Activated naive CD4-positive, alpha-beta T cell (primary cell): ENCODE data around the gene GINS3.

Experiments used
- DNase-seq, 4 experiments: peaks; one replicate each; lab custom pipeline; 2025; lab: John Stamatoyannopoulos, UW

The GINS3 gene

GRCh38 chr16:58392215-58393137, at the start of gene GINS3:
GINS3 (plus strand) TSS chr16:58392471; CDS start chr16:58392602, 131 bp downstream.
- DNase-seq: peak; percentile 56 to 79 (median 64)

- no peak for DNase-seq
Observed at GRCh38 chr16:58343562-58343961, 48.7 kb upstream of the GINS3 start.

DNA sequence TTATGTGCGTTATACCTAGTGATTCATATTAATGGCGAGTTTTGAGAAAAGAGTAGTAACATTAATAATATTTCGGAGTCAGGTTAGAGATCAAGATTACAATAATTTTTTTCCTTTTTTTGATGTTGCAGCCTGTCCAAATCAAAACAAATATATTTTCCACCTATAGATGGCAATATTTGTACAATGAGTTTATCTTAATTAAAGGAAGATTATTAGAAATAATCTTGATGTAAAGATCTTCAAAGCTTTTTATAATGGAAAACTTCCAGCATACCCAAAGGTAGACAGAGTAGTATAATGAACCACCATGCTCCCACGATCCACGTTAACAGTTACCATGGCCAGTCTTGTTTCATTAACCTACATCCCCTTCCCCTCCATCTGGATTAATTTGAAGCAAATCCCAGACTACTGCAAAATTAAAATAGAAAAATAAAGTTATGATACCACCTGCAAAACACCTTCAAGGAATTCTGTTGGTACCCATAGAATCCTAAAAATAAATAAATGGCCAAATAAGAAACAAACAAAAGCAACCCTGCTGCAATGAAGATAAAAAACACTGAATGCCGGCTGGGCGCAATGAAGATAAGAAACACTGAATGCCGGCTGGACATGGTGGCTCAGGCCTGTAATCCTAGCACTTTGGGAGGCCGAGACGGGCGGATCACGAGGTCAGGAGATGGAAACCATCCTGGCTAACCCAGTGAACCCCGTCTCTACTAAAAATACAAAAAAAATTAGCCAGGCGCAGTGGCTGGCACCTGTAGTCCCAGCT, 46.5 kb upstream of the GINS3 start:
- DNase-seq: no peak

DNA sequence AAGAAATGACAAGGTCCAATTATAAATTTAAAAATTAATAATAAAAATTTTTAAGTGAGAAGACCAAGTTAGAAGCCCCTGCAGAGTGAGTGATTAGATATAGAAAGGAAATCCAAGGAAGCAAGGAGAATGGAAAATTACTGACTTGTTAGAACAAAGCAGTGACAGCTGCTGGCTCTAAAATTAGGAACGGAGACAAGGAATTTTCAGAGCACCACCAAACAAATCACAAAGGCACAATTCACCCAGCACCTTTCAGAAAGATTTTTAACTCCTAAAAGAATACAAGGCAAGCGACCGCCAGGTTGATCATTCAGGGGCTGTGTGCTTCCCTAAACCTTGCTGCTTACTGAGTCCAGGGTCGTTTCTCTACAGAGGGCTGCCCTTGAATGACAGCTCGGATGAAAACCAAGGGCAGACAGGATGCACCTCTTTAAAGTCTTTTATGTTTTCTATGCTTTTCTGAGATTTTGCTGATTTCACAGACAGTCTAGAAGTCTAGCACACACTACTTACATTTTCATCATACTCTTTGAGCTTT, 45.4 kb upstream of the GINS3 start:
- no peak for DNase-seq

DNA sequence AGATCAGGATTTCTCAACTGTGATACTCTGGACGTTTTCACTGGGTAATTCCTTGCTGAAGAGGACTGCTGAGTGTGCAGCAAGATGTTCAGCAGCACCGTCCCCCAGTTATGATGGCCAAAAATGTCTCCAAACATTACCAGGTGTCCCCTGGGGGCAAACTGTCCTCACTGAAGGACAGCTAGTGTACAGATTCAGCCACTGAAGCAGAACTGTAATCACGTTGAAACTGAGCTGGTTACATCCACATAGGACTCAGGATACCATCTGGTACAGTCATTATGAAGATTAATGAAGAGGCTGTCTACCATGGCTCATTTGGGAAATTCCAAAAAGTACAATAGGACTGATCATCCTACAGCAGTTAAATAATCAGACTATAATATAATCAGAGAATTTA, 43.3 kb upstream of the GINS3 start:
- DNase-seq: no peak

DNA sequence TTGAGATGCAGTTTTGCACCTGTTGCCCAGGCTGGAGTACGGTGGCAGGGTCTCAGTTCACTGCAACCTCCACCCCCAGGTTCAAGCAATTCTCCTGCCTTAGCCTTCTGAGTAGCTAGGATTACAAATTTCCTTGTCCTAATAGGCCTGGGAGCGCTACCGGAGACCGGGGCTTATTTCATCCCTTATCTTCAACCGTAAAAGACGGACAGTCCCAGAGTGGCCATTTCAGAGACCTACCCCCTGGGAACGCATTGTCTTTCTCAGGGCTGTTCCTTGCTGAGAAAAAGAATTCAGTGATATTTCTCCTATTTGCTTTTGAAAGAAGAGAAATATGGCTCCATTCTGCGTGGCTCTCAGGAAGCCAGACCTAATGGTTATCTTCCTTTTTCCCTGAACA, 39.6 kb upstream of the GINS3 start:
- no peak for DNase-seq

DNA sequence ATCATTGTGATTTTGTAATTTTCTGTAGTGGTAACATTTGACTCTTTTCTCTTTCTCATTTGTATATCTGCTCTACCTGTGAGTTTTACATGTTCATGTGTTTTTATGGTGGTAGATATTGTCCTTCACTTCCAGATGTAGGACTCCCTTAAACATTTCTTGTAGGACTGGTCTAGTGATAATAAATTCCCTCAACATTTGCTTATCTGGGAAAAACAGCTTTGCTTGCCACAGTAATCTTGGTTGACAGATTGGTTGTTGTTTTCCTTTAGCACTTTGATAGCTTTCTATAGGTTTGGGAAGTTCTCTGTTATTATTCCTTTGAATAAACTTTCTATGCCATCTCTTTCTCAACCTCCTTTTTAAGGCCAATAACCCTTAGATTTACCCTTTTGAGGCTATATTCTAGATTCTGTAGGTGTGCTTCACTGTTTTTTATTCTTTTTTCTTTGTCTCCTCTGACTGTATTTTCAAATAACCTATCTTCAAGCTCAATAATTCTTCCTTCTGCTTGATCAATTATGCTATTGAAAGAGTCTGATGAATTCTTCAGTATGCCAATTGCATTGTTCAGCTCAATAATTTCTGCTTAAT, 32.1 kb upstream of the GINS3 start:
- DNase-seq: no peak

GRCh38 chr16:58361726-58362125, 30.5 kb upstream of the GINS3 start:
- no peak for DNase-seq

DNA sequence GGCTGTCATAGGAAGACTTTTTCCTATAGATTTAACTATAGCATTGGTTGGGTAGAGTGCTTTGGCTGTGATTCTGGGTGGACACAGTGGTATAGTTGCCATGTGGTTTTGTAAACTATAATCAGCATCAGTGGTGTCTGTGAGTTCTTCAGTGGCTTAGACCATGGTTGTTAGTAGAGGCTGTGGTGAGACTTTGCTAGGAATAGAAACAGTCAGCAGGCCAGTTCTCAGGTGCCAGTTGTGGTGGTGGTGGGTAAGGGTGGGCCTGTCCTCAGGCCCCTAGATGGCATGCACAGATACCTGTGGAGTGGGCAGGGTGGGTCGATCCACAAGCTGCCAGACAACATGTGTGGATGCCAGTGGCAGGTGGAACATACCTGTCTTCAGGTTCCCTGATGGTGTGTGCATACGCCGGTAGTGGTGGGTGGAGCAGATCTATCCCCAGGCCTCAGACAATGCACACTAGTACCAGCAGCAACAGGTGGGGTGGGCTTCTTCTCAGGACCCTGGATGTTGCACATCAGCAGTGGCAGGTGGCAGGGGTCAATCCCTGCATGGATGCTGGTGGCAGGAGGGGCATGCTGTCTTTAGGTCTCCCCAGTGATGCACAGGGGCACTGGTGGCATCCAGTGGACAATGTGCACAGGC, 28.4 kb upstream of the GINS3 start:
- DNase-seq: no peak

- DNase-seq: no peak
Observed at GRCh38 chr16:58365623-58366022, 26.6 kb upstream of the GINS3 start.

GRCh38 chr16:58366247-58367031, 25.8 kb upstream of the GINS3 start:
- no peak for DNase-seq

DNA sequence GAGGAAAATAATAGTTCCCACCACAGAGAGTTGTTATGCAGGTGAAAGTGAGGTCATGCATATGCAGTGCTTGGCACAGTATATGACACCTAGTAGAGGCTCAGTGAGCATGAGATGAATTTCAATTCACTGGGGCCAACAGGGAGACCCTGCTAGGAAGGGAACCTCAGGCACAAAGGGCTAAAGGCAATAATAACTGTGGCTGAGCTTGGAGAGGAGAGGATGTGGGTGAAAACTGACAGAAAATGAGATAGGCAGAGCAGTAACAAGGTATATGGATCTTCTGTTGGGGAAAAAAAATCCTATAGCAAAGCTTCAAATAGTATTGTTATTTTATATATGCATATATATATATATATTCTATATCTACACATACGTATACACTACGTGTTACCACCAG, 25.0 kb upstream of the GINS3 start:
- no peak for DNase-seq

GRCh38 chr16:58371841-58372240, 20.4 kb upstream of the GINS3 start:
- DNase-seq: no peak

DNA sequence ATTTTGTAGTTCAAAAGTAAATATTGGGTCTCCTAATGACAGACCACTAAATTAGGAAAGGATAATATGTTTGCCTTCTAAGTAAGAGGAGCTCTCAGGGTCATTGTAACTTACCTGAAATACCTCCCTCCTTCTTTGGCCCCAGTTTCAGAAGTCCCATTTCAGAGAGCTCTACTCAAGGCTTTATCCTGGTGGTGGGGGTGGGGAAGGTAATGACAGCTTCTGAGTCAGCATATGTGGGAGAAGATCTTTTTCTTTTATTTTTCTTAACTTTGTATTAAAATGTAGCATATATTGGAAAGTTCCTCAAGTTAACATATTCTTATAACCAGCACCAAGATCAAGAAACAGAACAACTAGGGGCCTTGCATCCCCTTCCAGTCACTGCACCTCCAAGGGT, 16.9 kb upstream of the GINS3 start:
- DNase-seq: no peak

- no peak for DNase-seq
Observed at GRCh38 chr16:58377932-58378331, 14.3 kb upstream of the GINS3 start.

GRCh38 chr16:58378401-58378800, 13.9 kb upstream of the GINS3 start:
- no peak for DNase-seq

DNA sequence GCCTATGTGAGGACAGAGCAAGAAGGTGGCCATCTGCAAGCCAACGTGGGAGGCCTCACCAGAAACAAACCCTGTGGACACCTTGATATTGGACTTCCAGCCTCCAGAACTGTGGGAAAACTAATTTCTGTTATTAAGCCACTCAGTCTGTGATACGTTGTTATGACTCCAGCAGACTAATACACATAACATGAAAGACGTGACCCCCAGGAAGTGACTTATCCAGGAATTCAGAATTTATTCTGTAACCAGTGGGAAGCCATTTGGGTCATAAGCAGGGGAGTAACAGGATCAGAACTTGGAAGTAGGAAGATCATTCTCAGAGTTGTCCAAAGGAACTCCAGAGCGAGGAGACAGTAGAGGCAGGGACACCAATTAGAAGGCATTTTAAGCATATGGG, 12.5 kb upstream of the GINS3 start:
- DNase-seq: no peak

DNA sequence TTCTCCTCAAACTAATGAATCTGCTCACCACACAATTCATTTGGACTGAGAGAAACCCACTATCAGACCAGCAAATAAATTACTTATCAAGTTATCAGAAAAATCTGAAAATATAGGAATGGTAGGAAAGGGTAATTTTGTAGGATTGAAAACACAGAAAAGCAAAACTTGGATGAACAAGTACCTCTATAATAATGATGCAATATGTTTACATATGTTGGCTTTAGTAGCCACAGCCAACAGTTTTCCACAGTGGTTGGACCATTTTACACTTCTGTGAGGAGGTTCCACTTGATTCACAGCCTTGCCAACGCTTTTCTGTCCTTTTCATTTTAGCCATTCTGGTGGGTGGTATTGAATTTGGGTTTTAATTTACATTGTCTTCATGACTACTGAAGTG, 10.6 kb upstream of the GINS3 start:
- DNase-seq: no peak

- DNase-seq: no peak
Observed at GRCh38 chr16:58384437-58385055, 7.7 kb upstream of the GINS3 start.

GRCh38 chr16:58385218-58385773, 7.0 kb upstream of the GINS3 start:
- no peak for DNase-seq
